ENCODE data around the gene MAGEA9B.
A peak's percentile ranks its signal among the peaks of the same experiment; 100 is the strongest.
"Not testable (repeated sequence)": the region's sequence is repeated elsewhere in the genome, so short reads cannot be mapped to it uniquely, and the experiment has no call there.

Gene MAGEA9B

DNA sequence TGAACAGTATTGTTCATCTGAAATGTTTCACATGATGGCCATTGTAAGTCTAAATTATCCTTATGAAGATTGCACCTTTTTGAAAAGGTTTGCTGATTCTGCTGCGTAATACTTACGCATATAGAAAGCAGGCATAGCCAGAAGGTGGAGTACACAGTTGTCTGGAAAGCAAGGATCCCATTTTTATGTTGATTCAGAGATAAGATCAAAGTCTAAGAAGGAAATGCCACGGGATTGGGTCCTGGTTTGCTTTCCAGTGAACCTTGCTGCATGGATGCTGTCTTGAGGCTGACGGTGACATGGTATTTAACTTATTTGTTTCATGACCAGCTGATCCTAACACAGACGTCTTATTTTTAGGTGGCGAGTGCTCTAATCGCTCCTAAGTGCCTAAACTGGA lies 15.5 kb downstream of the MAGEA9B start:
- DNase-seq (ENCODE audit: low read depth in 1 of 2, low spot score in 1 of 2), result no peak

- no peak for DNase-seq (ENCODE audit: low read depth in 1 of 2, low spot score in 1 of 2)
These were observed 16.6 kb downstream of the MAGEA9B start for GRCh38 chrX:149570668-149571067.

DNA sequence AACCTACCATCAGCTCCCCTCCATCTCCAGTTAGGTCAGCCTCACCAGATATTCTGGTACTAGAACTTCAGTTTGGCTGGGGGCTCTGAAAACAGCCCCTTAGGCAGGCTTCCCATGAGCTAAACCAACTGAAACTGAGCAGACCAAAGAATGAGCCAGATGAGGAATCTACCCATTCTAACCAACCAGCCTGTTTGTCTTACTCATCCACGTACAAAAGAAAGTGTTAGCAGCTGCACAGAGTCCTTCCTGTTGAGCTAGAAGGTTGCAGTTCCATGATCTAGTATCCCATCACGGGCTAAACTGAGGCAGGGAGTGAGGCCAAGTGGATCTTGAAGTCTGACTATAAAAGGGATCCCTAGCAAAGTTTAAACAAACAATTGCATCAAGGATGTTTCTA lies 17.5 kb downstream of the MAGEA9B start:
- no peak for DNase-seq (ENCODE audit: low read depth in 1 of 2, low spot score in 1 of 2)

DNA sequence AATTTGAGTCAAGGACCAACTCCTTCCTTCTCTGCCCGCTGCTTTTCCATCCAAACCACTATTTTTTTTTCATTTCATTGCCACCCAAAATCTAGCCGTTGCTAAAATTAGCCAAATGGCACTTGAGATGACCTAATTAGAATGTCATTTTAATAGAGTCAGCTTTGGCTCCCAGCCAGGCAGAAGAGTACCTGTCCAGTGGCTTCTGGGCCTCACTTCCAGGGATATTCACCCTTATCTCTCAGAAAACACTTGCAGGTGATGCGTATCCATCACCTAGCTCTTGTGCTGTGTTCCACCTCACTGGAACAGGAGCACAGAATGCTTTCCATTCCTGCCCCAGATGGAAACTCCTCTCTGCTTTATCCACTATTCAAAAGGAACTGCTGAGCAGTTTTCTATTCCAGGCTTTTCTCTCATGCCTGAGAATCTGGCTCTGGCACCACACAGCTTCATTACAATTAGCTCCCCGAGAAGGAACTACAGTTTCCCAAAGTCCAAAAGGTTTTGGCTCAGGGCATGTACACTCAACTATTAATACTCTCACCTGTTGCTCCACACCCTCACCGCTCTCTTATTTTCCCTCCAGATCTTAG lies 18.5 kb downstream of the MAGEA9B start:
- DNase-seq (ENCODE audit: low read depth in 1 of 2, low spot score in 1 of 2), result no peak

DNA sequence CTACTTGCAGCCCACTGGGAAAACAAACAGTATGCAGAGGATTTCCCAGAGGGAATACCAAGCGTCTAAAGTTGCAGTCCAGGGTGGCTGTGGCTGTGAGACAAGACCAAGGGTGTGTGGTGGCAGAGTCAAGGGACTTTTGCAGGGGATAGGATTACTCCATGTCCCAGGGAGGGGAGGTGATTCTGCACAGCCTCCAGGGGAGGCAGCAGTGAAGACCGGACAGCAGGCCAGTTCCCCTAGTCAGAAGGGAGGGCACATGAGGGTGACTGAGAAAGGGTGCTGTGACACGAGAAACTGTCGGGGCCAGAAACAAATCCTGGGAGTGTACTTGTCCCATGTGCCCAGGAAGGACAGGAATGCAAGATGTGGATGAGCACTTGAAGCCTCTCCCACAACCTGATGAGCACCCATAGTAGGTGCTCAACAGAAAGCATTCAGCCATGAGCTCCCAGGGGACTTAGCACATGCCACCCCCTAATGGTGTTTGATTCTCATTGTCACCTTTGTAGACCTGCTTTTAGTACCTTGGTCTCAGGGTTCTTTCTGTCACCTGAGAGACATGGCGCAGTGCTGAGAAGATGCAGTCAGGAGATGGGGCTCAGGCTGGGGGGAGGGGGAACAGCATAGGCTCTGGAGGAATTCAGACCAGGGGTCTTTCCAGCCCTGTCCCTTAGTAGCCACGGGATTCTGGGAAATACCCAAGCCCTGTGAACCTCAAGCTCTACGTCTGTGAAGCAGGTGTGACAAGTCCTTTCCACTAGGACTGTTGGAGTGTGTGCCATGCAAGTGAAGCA lies 19.4 kb downstream of the MAGEA9B start:
- DNase-seq (ENCODE audit: low read depth in 1 of 2, low spot score in 1 of 2), result no peak

DNA sequence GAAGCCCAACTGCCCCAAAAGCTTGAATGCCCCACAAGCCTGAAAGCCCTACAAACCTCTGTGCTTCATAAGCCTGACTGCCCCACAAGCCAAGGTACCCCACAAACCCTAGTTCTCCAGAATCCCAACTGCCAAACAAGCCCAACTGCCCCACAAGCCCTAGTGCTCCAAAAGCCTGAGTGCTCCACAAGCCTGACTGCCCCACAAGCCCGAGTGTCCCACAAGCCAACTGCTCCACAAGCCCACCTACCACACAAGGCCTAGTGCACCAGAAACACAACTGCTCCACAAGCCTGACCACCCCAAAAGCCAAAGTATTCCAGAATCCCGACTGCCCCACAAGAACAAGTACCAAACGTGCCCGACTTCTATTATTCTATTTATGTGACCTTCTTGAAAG lies 23.9 kb downstream of the MAGEA9B start:
- no peak for DNase-seq (ENCODE audit: low read depth in 1 of 2, low spot score in 1 of 2)

GRCh38 chrX:149555251-149555650 lies 32.0 kb downstream of the MAGEA9B start:
- not testable (repeated sequence) for DNase-seq (ENCODE audit: low read depth in 1 of 2, low spot score in 1 of 2)

- DNase-seq (ENCODE audit: low read depth in 1 of 2, low spot score in 1 of 2), result not testable (repeated sequence)
These were observed 35.4 kb downstream of the MAGEA9B start for GRCh38 chrX:149551939-149552248.

- DNase-seq (ENCODE audit: low read depth in 1 of 2, low spot score in 1 of 2), result not testable (repeated sequence)
These were observed 35.9 kb downstream of the MAGEA9B start for GRCh38 chrX:149551245-149551938.

DNA sequence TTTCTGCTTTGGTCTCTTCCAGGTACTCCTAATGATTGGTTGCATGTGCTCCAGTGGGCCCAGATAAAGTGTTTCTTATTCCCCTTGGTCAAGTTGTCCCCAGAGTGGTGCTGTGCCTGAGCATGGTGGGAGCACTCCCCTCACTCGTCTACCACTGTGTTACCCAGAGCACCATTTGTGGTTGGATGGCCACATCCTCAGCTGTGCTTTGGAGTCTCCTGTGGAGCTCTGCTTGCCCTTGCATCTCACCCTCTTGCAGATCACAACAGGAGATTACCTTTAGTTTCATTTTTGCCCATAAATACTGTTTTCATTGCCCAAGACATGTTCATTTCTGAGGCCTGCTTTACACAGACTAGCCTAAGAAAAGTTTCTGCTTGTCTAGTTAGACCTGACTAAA lies 36.8 kb downstream of the MAGEA9B start:
- DNase-seq (ENCODE audit: low read depth in 1 of 2, low spot score in 1 of 2), result not testable (repeated sequence)

GRCh38 chrX:149549701-149550100 lies 37.6 kb downstream of the MAGEA9B start, which contains the start of gene HSFX3:
Gene HSFX3 (minus strand): TSS chrX:149549924. CDS start chrX:149549852, 72 bp downstream.
- DNase-seq (ENCODE audit: low read depth in 1 of 2, low spot score in 1 of 2), result not testable (repeated sequence)

- not testable (repeated sequence) for DNase-seq (ENCODE audit: low read depth in 1 of 2, low spot score in 1 of 2)
These were observed 39.5 kb downstream of the MAGEA9B start for GRCh38 chrX:149547782-149548181.

DNA sequence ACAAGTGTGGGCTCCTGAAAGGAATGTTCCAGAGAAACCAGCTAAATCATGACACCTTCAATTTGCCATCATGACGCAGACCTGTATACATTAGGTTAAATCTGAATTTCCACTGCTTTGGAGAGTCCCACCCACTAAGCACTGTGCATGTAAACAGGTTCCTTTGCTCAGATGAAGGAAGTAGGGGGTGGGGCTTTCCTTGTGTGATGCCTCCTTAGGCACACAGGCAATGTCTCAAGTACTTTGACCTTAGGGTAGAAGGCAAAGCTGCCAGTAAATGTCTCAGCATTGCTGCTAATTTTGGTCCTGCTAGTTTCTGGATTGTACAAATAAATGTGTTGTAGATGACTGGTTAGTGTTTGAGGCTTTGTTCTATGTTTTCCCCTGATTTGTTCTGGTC lies 40.3 kb downstream of the MAGEA9B start:
- not testable (repeated sequence) for DNase-seq (ENCODE audit: low read depth in 1 of 2, low spot score in 1 of 2)

DNA sequence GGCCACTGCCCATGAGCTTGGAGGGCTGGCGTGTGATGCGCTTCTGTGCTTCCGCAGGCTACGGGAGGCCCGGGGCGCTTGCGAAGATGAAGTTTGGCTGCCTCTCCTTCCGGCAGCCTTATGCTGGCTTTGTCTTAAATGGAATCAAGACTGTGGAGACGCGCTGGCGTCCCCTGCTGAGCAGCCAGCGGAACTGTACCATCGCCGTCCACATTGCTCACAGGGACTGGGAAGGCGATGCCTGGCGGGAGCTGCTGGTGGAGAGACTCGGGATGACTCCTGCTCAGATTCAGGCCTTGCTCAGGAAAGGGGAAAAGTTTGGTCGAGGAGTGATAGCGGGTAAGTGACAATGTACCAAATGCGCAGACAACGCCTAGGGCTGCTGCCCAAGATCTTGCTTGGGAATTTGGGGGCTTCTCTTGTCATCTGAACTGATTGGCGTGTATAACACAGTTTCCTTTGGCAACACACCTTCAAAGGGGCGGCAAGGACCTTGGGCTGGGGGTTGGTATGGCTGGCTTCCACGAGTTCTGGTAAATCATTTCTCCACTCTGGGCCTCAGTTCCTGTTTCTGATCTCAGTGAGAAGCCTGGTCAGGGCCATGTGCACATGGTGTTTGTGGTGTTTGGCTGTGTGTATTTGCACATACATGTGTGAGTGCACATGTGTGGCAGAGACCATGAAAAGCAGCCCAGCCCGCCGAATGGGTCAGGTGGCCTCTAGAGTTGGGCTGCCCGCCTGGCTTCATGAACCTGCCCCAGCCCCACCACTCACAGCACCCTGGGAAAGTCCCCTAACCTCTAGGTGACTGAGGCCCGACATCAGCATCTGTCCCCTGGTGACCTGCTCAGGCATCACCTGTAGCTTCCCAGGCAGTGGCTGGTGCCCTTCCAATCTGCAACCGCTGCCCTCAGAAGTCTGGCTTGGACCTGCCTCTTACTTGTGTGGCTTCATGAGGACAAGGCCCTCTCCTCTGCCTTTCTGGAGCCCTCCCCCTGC lies 41.4 kb downstream of the MAGEA9B start:
- DNase-seq (ENCODE audit: low read depth in 1 of 2, low spot score in 1 of 2), result not testable (repeated sequence)

- DNase-seq (ENCODE audit: low read depth in 1 of 2, low spot score in 1 of 2), result no peak
These were observed 45.7 kb downstream of the MAGEA9B start for GRCh38 chrX:149541521-149542047.

DNA sequence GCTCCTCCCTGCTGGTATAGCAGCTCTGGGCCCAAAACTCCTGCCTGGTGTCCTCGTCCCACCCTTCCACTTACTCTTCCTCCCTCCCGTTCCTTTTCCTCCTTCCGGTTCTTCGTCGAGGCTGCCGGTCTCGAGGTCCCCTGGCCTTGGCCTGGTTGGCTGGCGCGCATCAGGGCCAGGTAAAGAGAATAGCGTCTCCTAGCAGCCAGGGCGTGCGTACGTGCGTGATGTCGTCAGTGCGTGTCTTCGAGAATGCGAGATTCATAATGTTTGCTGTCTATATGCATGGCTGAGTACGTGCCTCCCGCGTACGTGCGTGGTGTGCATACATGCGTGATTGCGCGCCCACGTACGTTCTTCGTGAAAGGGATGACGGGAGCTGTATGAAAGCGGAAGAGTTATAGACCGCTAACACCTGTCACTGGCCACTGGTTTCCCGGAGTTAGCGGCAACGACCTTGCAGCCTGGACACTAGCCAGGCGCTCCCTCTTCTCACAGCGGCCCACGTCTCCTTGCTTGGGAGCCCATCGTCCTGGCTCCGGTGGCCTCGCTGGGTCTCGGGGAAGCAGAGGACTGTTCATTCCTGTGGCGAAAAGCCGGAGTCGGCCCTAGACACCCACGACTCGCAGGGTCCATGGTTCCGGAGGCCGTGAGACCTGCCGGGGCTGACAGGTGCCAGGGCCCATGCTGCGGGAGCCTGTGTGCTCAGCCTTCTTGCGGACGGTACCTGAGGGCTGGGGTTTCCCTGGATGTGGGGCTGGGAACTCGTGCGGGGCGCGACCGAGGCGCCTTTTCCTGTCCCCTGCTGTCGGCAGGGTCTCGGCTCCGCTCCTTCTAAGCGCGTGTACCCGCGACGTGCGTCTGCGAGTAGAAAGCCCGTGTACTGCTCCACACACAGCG lies 46.4 kb downstream of the MAGEA9B start, which contains the start of gene EOLA1:
EOLA1 (plus strand) TSS at position 392 of the 900 bp plus-strand sequence. CDS start 4,619 bp downstream, outside the sequence.
- peak; percentile 73 to 81 for DNase-seq (ENCODE audit: low read depth in 1 of 2, low spot score in 1 of 2)

DNA sequence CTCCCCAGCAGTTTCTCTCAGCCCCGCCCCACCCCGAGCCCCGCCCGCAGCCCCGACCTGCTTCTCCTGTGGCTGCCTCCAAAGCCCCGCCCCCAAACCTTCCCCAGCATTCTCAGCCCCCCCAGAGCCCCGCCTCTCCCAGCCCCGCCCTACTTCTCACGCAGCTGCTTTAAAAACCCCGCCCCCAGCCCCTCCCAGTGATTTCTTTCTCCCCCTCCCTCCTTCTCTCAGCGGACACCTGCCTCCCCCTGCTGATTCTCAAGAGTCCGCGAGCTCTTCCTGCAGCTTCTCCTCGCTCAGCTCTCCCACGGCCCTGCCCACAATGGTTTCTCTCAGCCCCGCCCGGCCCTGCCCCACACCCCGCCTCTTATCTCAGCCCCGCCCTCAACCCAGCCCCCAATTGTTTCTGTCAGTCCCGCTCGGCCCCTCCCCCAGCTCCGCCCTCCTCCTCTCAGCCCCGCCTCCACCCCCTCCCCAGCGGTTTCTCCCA lies 47.1 kb downstream of the MAGEA9B start:
- peak; percentile 64 to 84 for DNase-seq (ENCODE audit: low read depth in 1 of 2, low spot score in 1 of 2)

GRCh38 chrX:149539283-149540130 lies 47.8 kb downstream of the MAGEA9B start:
- peak; percentile 31 to 62 for DNase-seq (ENCODE audit: low read depth in 1 of 2, low spot score in 1 of 2)
